PC-9 (cell line): ENCODE results near the gene HDAC7.

Experiments used
- EZH2 ChIP-seq: fragments of 200-600 bp; sonication (generic); IDR thresholded peaks from 2 replicates; pipeline ENCODE4 v1.8.0; 2017; ENCODE audit warnings: antibody characterized with exemption, low read depth
- TF ChIP-seq, protein P1 (sequence below): fragments of 200-600 bp; sonication (generic); conservative IDR thresholded peaks from 2 replicates; pipeline ENCODE4 v1.6.1; 2017; ENCODE audit warnings: mixed run types, antibody characterized with exemption, mild to moderate bottlenecking, moderate library complexity

GRCh38 chr12:47868552-47869031, 48.9 kb upstream of the HDAC7 start:
- TF ChIP-seq, protein P1, sequence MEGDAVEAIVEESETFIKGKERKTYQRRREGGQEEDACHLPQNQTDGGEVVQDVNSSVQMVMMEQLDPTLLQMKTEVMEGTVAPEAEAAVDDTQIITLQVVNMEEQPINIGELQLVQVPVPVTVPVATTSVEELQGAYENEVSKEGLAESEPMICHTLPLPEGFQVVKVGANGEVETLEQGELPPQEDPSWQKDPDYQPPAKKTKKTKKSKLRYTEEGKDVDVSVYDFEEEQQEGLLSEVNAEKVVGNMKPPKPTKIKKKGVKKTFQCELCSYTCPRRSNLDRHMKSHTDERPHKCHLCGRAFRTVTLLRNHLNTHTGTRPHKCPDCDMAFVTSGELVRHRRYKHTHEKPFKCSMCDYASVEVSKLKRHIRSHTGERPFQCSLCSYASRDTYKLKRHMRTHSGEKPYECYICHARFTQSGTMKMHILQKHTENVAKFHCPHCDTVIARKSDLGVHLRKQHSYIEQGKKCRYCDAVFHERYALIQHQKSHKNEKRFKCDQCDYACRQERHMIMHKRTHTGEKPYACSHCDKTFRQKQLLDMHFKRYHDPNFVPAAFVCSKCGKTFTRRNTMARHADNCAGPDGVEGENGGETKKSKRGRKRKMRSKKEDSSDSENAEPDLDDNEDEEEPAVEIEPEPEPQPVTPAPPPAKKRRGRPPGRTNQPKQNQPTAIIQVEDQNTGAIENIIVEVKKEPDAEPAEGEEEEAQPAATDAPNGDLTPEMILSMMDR, result no peak
- no peak for TF ChIP-seq EZH2
